Keratinocyte (primary cell): ENCODE data around the gene AVPR2. TPM values are rescaled to one million over a fixed set of nuclear protein-coding genes. Genes with fewer than 3 reads are reported as not detected.

Source experiments
- DNase-seq: peaks from one replicate; pipeline ENCODE4 v3.0.0-alpha.2; 2011; ENCODE audit warnings: low read depth, missing footprints, low spot score
- FAIRE-seq: peaks from 2 replicates; lab custom pipeline; 2011; peaks lifted over from hg19 to GRCh38; lab: Jason Lieb, UNC
- H2AFZ ChIP-seq: 2 replicates; pipeline ENCODE4 v1.6.0; 2012; ENCODE audit warnings: low read length, control low read depth, inconsistent platforms; ENCODE audit not compliant: control insufficient read depth
- H3K27ac ChIP-seq: 2 replicates; pipeline ENCODE4 v1.5.1; 2011; ENCODE audit warnings: low read length; ENCODE audit not compliant: control insufficient read depth, insufficient read depth
- H3K27me3 ChIP-seq: 3 replicates; pipeline ENCODE4 v1.6.0; 2011; ENCODE audit warnings: low read length; ENCODE audit not compliant: control insufficient read depth, insufficient read depth; ENCODE audit errors: extremely low read depth
- H3K36me3 ChIP-seq, 2 experiments: 2 replicates in 1 of 2; 3 replicates in 1 of 2; pipeline ENCODE4 v1.5.1; 2011; ENCODE audit warnings: low read length in 2 of 2, mild to moderate bottlenecking in 1 of 2; ENCODE audit not compliant: control insufficient read depth in 2 of 2, insufficient read depth in 2 of 2; ENCODE audit errors: extremely low read depth in 1 of 2
- H3K4me1 ChIP-seq: 3 replicates; pipeline ENCODE4 v1.5.1; 2011; ENCODE audit warnings: low read length; ENCODE audit not compliant: control insufficient read depth, insufficient read depth; ENCODE audit errors: extremely low read depth
- H3K4me2 ChIP-seq: 3 replicates; pipeline ENCODE4 v1.6.0; 2011; ENCODE audit warnings: low read depth, low read length; ENCODE audit not compliant: control insufficient read depth, insufficient read depth; ENCODE audit errors: extremely low read depth
- H3K4me3 ChIP-seq, 3 experiments: fragments of 200-600 bp in 1 of 3; sonication (generic) in 1 of 3; 2 replicates in 2 of 3; 3 replicates in 1 of 3; pipeline ENCODE4 v1.5.1; 2011 to 2016; ENCODE audit warnings: low read length in 3 of 3, mild to moderate bottlenecking in 3 of 3, control low read depth in 2 of 3, inconsistent platforms in 1 of 3, low read depth in 1 of 3, mixed read lengths in 1 of 3, mixed run types in 1 of 3, moderate library complexity in 1 of 3; ENCODE audit not compliant: control insufficient read depth in 2 of 3, insufficient read depth in 2 of 3; ENCODE audit errors: extremely low read depth in 1 of 3
- H3K79me2 ChIP-seq: 2 replicates; pipeline ENCODE4 v1.6.0; 2012; ENCODE audit warnings: low read length; ENCODE audit not compliant: control insufficient read depth, insufficient read depth
- H3K9ac ChIP-seq: 3 replicates; pipeline ENCODE4 v1.6.0; 2011; ENCODE audit warnings: low read length; ENCODE audit not compliant: control insufficient read depth, insufficient read depth; ENCODE audit errors: extremely low read depth
- H3K9me1 ChIP-seq: 3 replicates; pipeline ENCODE4 v1.6.0; 2011; ENCODE audit warnings: low read length; ENCODE audit not compliant: control insufficient read depth, insufficient read depth; ENCODE audit errors: extremely low read depth
- H3K9me3 ChIP-seq: 2 replicates; pipeline ENCODE4 v1.5.1; 2012; ENCODE audit warnings: low read depth, low read length; ENCODE audit not compliant: control insufficient read depth
- H4K20me1 ChIP-seq: 3 replicates; pipeline ENCODE4 v1.6.0; 2011; ENCODE audit warnings: low read length; ENCODE audit not compliant: control insufficient read depth, insufficient read depth; ENCODE audit errors: extremely low read depth
- CTCF ChIP-seq, 3 experiments: IDR thresholded peaks in 1 of 3; conservative IDR thresholded peaks in 1 of 3; optimal IDR thresholded peaks in 1 of 3; 2 replicates in 2 of 3; 3 replicates in 1 of 3; pipeline versions ENCODE3 to v1.5.1; 2011; ENCODE audit warnings: low read length in 3 of 3, mild to moderate bottlenecking in 3 of 3, moderate library complexity in 2 of 3, control low read depth in 1 of 3, inconsistent platforms in 1 of 3; ENCODE audit not compliant: insufficient read depth in 2 of 3; ENCODE audit errors: extremely low read depth in 1 of 3
- EZH2 ChIP-seq: IDR thresholded peaks from one replicate; pipeline ENCODE4 v1.6.1; 2012; ENCODE audit warnings: inconsistent platforms, mild to moderate bottlenecking, low read length, moderate library complexity
- dilution Hi-C: fragments of 300-500 bp; cut with MboI; formaldehyde crosslinking; loops from one replicate; pipeline ENCODE4 v1.7.0; 2020; ENCODE audit warnings: low sequenced_read_pairs; ENCODE audit not compliant: extremely low pct_ligation_motif_present
- polyA plus RNA-seq, 5 experiments: library from polyadenylated mRNA; depleted of rRNA in 3 of 5; stranded (reverse) in 3 of 5; stranded (forward) in 1 of 5; unstranded in 1 of 5; fragments of >200 nt; gene quantifications; 1 replicate in 1 of 5; 2 replicates in 3 of 5; 3 replicates in 1 of 5; pipeline versions ENCODE4 v1.2.1 to v1.2.3, GENCODE V29; 2011 to 2012; ENCODE audit warnings: missing spikeins in 2 of 5, low read depth in 1 of 5, low replicate concordance in 1 of 5

Gene AVPR2
- polyA plus RNA-seq, 1 donor (not counting 4 experiments of a cell fraction or from before 2014, with no cell fraction given) = not detected

GRCh38 chrX:153883163-153883843 lies 21.2 kb upstream of the AVPR2 start:
- Histone ChIP-seq H3K9me3 (no peaks in the 10 kb centered on the region), H3K9ac (no peak overlapping the region), H3K4me3 (no peak overlapping the region), H3K27me3 (peaks cover 45% of the 10 kb centered on the region), H3K79me2 (no peaks in the 10 kb centered on the region), H2AFZ (no peak overlapping the region), H3K4me1 (peaks cover 3% of the 10 kb centered on the region), H4K20me1 (peaks cover 6% of the 10 kb centered on the region), H3K36me3 (no peaks in the 10 kb centered on the region), H3K4me2 (no peak overlapping the region), H3K9me1 (no peaks in the 10 kb centered on the region), H3K27ac (no peak overlapping the region)
- FAIRE-seq (no peak), DNase-seq (no peak)
- no peak for TF ChIP-seq EZH2
- TF ChIP-seq CTCF (optimal IDR thresholded peaks at IDR 0.05 in 1 of 3, IDR thresholded peaks at IDR 0.05 in 1 of 3, conservative IDR thresholded peaks at IDR 0.05 in 1 of 3; ENCODE audit: extremely low read depth in 1 of 3, insufficient read depth in 2 of 3, low read length in 3 of 3) = no peak
- dilution Hi-C loops = no loop called here

DNA sequence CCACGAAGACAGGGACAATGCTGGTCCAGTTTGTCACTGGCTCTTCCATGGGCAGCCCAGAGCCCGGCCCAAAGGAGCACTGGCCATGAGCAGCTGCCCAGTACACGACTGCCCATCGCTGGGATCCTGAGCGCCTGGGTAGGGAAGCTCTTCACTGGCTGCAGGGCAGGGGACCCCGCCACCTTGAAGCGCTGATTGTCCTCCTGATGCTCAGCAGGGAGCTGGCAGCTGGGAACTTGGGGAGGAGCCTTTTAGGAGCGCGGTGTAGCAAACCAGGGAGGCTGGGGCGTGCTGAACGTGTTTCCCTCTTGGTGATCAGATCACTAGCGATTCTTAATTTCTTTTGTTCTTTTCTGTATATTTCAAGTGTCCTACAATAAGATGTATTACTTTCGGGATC lies 20.3 kb upstream of the AVPR2 start:
- no peak overlapping the region for H3K27ac ChIP-seq
- no peak overlapping the region for H3K9ac ChIP-seq
- H3K4me1 ChIP-seq = peaks cover 3% of the 10 kb centered on the region
- no peak overlapping the region for H3K4me3 ChIP-seq
- H3K36me3 ChIP-seq = no peaks in the 10 kb centered on the region
- dilution Hi-C loops = no loop called here
- H4K20me1 ChIP-seq = peaks cover 3% of the 10 kb centered on the region
- no peaks in the 10 kb centered on the region for H3K9me1 ChIP-seq
- DNase-seq = no peak
- no peak overlapping the region for H2AFZ ChIP-seq
- no peaks in the 10 kb centered on the region for H3K9me3 ChIP-seq
- no peak for TF ChIP-seq EZH2
- no peak for TF ChIP-seq CTCF (optimal IDR thresholded peaks at IDR 0.05 in 1 of 3, IDR thresholded peaks at IDR 0.05 in 1 of 3, conservative IDR thresholded peaks at IDR 0.05 in 1 of 3; ENCODE audit: extremely low read depth in 1 of 3, insufficient read depth in 2 of 3, low read length in 3 of 3)
- peaks cover 37% of the 10 kb centered on the region for H3K27me3 ChIP-seq
- no peaks in the 10 kb centered on the region for H3K79me2 ChIP-seq
- FAIRE-seq = no peak
- no peak overlapping the region for H3K4me2 ChIP-seq
